Testis (tissue), 3 donors: Measurements from ENCODE around the gene PAK5. TPM values are rescaled to one million over a fixed set of nuclear protein-coding genes. Genes with fewer than 3 reads are reported as not detected.
"Not testable (repeated sequence)": the region's sequence is repeated elsewhere in the genome, so short reads cannot be mapped to it uniquely, and the experiment has no call there.

ENCODE experiments used
- DNase-seq: peaks from one replicate; pipeline ENCODE4 v3.0.0-alpha.2; 2019
- H3K27ac ChIP-seq, 2 donors: fragments of 200-600 bp; sonication (generic); one replicate each; pipeline ENCODE4 v1.5.1; 2019
- H3K27me3 ChIP-seq: fragments of 200-600 bp; sonication (generic); one replicate; pipeline ENCODE4 v1.5.1; 2019
- H3K36me3 ChIP-seq: fragments of 200-600 bp; sonication (generic); one replicate; pipeline ENCODE4 v1.5.1; 2017; ENCODE audit warnings: low read depth; ENCODE audit errors: missing control alignments
- H3K4me1 ChIP-seq: fragments of 200-600 bp; sonication (generic); one replicate; pipeline ENCODE4 v1.5.1; 2019
- H3K4me3 ChIP-seq, 2 donors: fragments of 200-600 bp; sonication (generic); one replicate each; pipeline ENCODE4 v1.5.1; 2017 to 2019
- H3K9me3 ChIP-seq: fragments of 200-600 bp; sonication (generic); one replicate; pipeline ENCODE4 v1.5.1; 2017
- CTCF ChIP-seq, 3 experiments: fragments of 450-650 bp in 2 of 3; fragments of 200-600 bp in 1 of 3; sonication (generic) in 1 of 3; IDR thresholded peaks; one replicate each; pipeline ENCODE4 v1.5.1; 2016 to 2019; ENCODE audit warnings: antibody characterized with exemption in 3 of 3, mild to moderate bottlenecking in 2 of 3, moderate library complexity in 1 of 3
- POLR2A ChIP-seq: fragments of 450-650 bp; IDR thresholded peaks from one replicate; pipeline ENCODE4 v1.6.1; 2017; ENCODE audit warnings: antibody characterized with exemption, mild to moderate bottlenecking, moderate library complexity
- WGBS, 2 donors: methylation state at CpG; one replicate each; pipeline ENCODE4 v1.1.5; 2018; 5-methylcytosine and 5-hydroxymethylcytosine counted together
- intact Hi-C: fragments of 100-400 bp; cut with DNase I; formaldehyde crosslinking; loops from one replicate; pipeline ENCODE4 v1.15.1; 2023; ENCODE audit warnings: low total_unique reads
- polyA plus RNA-seq: library from polyadenylated mRNA; stranded (reverse); fragments of 350-450 nt; fragmentation: Illumina TruSeq; extraction: RNeasy Lipid Tissue Mini Kit (QIAGEN cat#74804); gene quantifications from one replicate; pipeline ENCODE4 v1.2.3, GENCODE V29; 2014; ENCODE audit warnings: low read depth, low replicate concordance; ENCODE audit not compliant: insufficient read depth
- total RNA-seq, 2 donors: library from RNA; depleted of rRNA; stranded (reverse); fragments of >200 nt; gene quantifications; one replicate each; pipeline ENCODE4 v1.2.3, GENCODE V29; 2016

Gene PAK5
- total and polyA plus RNA-seq, 3 donors from 2014 or later = 0.21 to 0.87 (median 0.31) TPM

GRCh38 chr20:9663423-9663822, 175.5 kb downstream of the PAK5 start:
- WGBS, 2 donors = 79 to 82% methylated on average over 3 of the region's 3 CpGs
- no peaks in the 10 kb centered on the region for H3K36me3 ChIP-seq

GRCh38 chr20:9660236-9660868, 178.5 kb downstream of the PAK5 start:
- WGBS, 2 donors = 30 to 34% methylated on average over 8 of the region's 8 CpGs

More at GRCh38 chr20:9663423-9663822, 175.5 kb downstream of the PAK5 start:
- intact Hi-C loops = no loop called here
- TF ChIP-seq CTCF (IDR thresholded peaks at IDR 0.05) = no peak
- no peak for TF ChIP-seq POLR2A
- no peaks in the 10 kb centered on the region for H3K27me3 ChIP-seq
- H3K4me3 ChIP-seq = no peak overlapping the region
- no peak for DNase-seq
- no peaks in the 10 kb centered on the region for H3K4me1 ChIP-seq
- H3K9me3 ChIP-seq = no peaks in the 10 kb centered on the region
- H3K27ac ChIP-seq = no peak overlapping the region

GRCh38 chr20:9647741-9648140, 191.1 kb downstream of the PAK5 start:
- no peaks in the 10 kb centered on the region for H3K27me3 ChIP-seq
- H3K9me3 ChIP-seq = no peaks in the 10 kb centered on the region
- 80 to 90% methylated on average over 2 of the region's 2 CpGs for WGBS, 2 donors
- no peak for TF ChIP-seq CTCF (IDR thresholded peaks at IDR 0.05)
- no peak for TF ChIP-seq POLR2A
- no peak for DNase-seq
- intact Hi-C loops = no loop called here
- no peak overlapping the region for H3K27ac ChIP-seq
- no peaks in the 10 kb centered on the region for H3K4me1 ChIP-seq
- H3K36me3 ChIP-seq = no peaks in the 10 kb centered on the region
- no peak overlapping the region for H3K4me3 ChIP-seq

More at GRCh38 chr20:9660236-9660868, 178.5 kb downstream of the PAK5 start:
- H3K4me1 ChIP-seq = no peaks in the 10 kb centered on the region
- intact Hi-C loops = no loop called here
- no peak for TF ChIP-seq CTCF (IDR thresholded peaks at IDR 0.05)
- TF ChIP-seq POLR2A = no peak
- H3K27ac ChIP-seq = no peak overlapping the region
- no peaks in the 10 kb centered on the region for H3K27me3 ChIP-seq
- H3K36me3 ChIP-seq = no peaks in the 10 kb centered on the region
- no peaks in the 10 kb centered on the region for H3K9me3 ChIP-seq
- peak; percentile 23 for DNase-seq
- no peak overlapping the region for H3K4me3 ChIP-seq

- intact Hi-C loops = no loop called here
- Histone ChIP-seq H3K27me3 (no peaks in the 10 kb centered on the region), H3K36me3 (no peaks in the 10 kb centered on the region), H3K4me1 (no peaks in the 10 kb centered on the region), H3K27ac (no peak overlapping the region), H3K4me3 (no peak overlapping the region), H3K9me3 (no peaks in the 10 kb centered on the region)
- WGBS, 2 donors = 62 to 80% methylated on average over 3 of the region's 3 CpGs
- no peak for DNase-seq
- TF ChIP-seq CTCF (IDR thresholded peaks at IDR 0.05) (no peak), POLR2A (no peak)
Measured at GRCh38 chr20:9646375-9646774, 192.5 kb downstream of the PAK5 start.

- H3K4me3 ChIP-seq = no peak overlapping the region
- H3K27ac ChIP-seq = no peak overlapping the region
- no peaks in the 10 kb centered on the region for H3K27me3 ChIP-seq
- H3K36me3 ChIP-seq = no peaks in the 10 kb centered on the region
- intact Hi-C loops = no loop called here
- H3K9me3 ChIP-seq = no peaks in the 10 kb centered on the region
- H3K4me1 ChIP-seq = no peaks in the 10 kb centered on the region
- TF ChIP-seq CTCF (IDR thresholded peaks at IDR 0.05) (no peak), POLR2A (no peak)
- no peak for DNase-seq
Measured at GRCh38 chr20:9642882-9643281, 196.0 kb downstream of the PAK5 start.

GRCh38 chr20:9641499-9642000, 197.3 kb downstream of the PAK5 start:
- peak overlapping the region in 1 of 2 donors; percentile 6 for H3K4me3 ChIP-seq
- DNase-seq, H3K27ac ChIP-seq, intact Hi-C loops, H3K27me3 ChIP-seq, H3K9me3 ChIP-seq, H3K4me1 ChIP-seq, H3K36me3 ChIP-seq: not testable (repeated sequence)
- 89% methylated on average over 12 of the region's 26 CpGs; no CpG with 5 or more reads in 1 of the 2 donors for WGBS, 2 donors
